ENCODE measurements around the gene NCKAP5. TPM values are rescaled to one million over a fixed set of nuclear protein-coding genes. Genes with fewer than 3 reads are reported as not detected.

Gene NCKAP5
- total and polyA plus RNA-seq, 2 of the 13 experiments (the other 11 are each of a cell fraction or from before 2014, with no cell fraction given), result 0.01 TPM; not detected in 1

- TF ChIP-seq, protein P1, sequence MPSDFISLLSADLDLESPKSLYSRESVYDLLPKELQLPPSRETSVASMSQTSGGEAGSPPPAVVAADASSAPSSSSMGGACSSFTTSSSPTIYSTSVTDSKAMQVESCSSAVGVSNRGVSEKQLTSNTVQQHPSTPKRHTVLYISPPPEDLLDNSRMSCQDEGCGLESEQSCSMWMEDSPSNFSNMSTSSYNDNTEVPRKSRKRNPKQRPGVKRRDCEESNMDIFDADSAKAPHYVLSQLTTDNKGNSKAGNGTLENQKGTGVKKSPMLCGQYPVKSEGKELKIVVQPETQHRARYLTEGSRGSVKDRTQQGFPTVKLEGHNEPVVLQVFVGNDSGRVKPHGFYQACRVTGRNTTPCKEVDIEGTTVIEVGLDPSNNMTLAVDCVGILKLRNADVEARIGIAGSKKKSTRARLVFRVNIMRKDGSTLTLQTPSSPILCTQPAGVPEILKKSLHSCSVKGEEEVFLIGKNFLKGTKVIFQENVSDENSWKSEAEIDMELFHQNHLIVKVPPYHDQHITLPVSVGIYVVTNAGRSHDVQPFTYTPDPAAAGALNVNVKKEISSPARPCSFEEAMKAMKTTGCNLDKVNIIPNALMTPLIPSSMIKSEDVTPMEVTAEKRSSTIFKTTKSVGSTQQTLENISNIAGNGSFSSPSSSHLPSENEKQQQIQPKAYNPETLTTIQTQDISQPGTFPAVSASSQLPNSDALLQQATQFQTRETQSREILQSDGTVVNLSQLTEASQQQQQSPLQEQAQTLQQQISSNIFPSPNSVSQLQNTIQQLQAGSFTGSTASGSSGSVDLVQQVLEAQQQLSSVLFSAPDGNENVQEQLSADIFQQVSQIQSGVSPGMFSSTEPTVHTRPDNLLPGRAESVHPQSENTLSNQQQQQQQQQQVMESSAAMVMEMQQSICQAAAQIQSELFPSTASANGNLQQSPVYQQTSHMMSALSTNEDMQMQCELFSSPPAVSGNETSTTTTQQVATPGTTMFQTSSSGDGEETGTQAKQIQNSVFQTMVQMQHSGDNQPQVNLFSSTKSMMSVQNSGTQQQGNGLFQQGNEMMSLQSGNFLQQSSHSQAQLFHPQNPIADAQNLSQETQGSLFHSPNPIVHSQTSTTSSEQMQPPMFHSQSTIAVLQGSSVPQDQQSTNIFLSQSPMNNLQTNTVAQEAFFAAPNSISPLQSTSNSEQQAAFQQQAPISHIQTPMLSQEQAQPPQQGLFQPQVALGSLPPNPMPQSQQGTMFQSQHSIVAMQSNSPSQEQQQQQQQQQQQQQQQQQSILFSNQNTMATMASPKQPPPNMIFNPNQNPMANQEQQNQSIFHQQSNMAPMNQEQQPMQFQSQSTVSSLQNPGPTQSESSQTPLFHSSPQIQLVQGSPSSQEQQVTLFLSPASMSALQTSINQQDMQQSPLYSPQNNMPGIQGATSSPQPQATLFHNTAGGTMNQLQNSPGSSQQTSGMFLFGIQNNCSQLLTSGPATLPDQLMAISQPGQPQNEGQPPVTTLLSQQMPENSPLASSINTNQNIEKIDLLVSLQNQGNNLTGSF (CRISPR knock-in tag; IDR thresholded peaks at IDR 0.05), result no peak
These were observed 36.9 kb downstream of the NCKAP5 start (continued) for GRCh38 chr2:133531382-133531781.

- in situ Hi-C loops (cut with HindIII; ENCODE audit: extremely low pct_ligation_motif_present, low pct_unique_long_range_greater_than_20kb), result no loop called here
- Histone ChIP-seq H2AFZ (ENCODE audit: low read length) (no peak overlapping the region), H3K27ac (ENCODE audit: extremely low read length, insufficient read depth, low read length) (no peak overlapping the region), H3K27me3 (ENCODE audit: control insufficient read depth in 1 of 2, insufficient read depth in 2 of 2, low read length in 2 of 2) (no peaks in the 10 kb centered on the region), H3K79me2 (ENCODE audit: insufficient read depth, low read length) (no peaks in the 10 kb centered on the region), H3K36me3 (replicated peaks in 1 of 2; ENCODE audit: control insufficient read depth in 1 of 2, insufficient read depth in 2 of 2, low read length in 2 of 2) (no peaks in the 10 kb centered on the region), H3K4me3 (replicated peaks in 1 of 3; ENCODE audit: insufficient read depth in 1 of 3, low read depth in 2 of 3, low read length in 3 of 3) (no peak overlapping the region), H4K20me1 (ENCODE audit: insufficient read depth, low read length) (no peaks in the 10 kb centered on the region), H3K4me1 (ENCODE audit: insufficient read depth, low read length) (no peaks in the 10 kb centered on the region), H3K9ac (ENCODE audit: insufficient read depth, low read depth, low read length) (no peak overlapping the region), H3K9me3 (ENCODE audit: low read length) (no peaks in the 10 kb centered on the region), H3K4me2 (ENCODE audit: low read depth, low read length) (no peak overlapping the region)
- intact Hi-C loops (cut with micrococcal nuclease; ENCODE audit: unreplicated experiment), result loop anchor here (5.0 kb wide), 1 partner anchor 798 kb away; no protein-coding TSS in a partner anchor
- no peak for DNase-seq (ENCODE audit: low spot score)
- no peak for FAIRE-seq
- CTCF ChIA-PET (ENCODE audit: low intra/inter-chr PET ratio, low total read pairs), result no interaction called here
- POLR2A ChIA-PET, result no interaction called here
- TF ChIP-seq YEATS2 (CRISPR knock-in tag; IDR thresholded peaks at IDR 0.05; ENCODE audit: borderline replicate concordance), result no peak
- TF ChIP-seq, protein P2, sequence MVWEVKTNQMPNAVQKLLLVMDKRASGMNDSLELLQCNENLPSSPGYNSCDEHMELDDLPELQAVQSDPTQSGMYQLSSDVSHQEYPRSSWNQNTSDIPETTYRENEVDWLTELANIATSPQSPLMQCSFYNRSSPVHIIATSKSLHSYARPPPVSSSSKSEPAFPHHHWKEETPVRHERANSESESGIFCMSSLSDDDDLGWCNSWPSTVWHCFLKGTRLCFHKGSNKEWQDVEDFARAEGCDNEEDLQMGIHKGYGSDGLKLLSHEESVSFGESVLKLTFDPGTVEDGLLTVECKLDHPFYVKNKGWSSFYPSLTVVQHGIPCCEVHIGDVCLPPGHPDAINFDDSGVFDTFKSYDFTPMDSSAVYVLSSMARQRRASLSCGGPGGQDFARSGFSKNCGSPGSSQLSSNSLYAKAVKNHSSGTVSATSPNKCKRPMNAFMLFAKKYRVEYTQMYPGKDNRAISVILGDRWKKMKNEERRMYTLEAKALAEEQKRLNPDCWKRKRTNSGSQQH (CRISPR knock-in tag; IDR thresholded peaks at IDR 0.05; ENCODE audit: low read depth), result no peak
- TF ChIP-seq, protein P3, sequence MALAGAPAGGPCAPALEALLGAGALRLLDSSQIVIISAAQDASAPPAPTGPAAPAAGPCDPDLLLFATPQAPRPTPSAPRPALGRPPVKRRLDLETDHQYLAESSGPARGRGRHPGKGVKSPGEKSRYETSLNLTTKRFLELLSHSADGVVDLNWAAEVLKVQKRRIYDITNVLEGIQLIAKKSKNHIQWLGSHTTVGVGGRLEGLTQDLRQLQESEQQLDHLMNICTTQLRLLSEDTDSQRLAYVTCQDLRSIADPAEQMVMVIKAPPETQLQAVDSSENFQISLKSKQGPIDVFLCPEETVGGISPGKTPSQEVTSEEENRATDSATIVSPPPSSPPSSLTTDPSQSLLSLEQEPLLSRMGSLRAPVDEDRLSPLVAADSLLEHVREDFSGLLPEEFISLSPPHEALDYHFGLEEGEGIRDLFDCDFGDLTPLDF (CRISPR knock-in tag; IDR thresholded peaks at IDR 0.05), result no peak
- TF ChIP-seq, protein P4, sequence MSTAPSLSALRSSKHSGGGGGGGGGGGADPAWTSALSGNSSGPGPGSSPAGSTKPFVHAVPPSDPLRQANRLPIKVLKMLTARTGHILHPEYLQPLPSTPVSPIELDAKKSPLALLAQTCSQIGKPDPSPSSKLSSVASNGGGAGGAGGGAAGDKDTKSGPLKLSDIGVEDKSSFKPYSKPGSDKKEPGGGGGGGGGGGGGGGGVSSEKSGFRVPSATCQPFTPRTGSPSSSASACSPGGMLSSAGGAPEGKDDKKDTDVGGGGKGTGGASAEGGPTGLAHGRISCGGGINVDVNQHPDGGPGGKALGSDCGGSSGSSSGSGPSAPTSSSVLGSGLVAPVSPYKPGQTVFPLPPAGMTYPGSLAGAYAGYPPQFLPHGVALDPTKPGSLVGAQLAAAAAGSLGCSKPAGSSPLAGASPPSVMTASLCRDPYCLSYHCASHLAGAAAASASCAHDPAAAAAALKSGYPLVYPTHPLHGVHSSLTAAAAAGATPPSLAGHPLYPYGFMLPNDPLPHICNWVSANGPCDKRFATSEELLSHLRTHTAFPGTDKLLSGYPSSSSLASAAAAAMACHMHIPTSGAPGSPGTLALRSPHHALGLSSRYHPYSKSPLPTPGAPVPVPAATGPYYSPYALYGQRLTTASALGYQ (CRISPR knock-in tag; IDR thresholded peaks at IDR 0.05), result no peak
- no peak for ATAC-seq
- BruUV-seq (replicated peaks), result no TSS peak
These were observed 37.6 kb downstream of the NCKAP5 start for GRCh38 chr2:133530645-133531044.

Data from HepG2 (cell line).